ENCODE results near the gene LEFTY2.

GRCh38 chr1:225919906-225920305, 21.1 kb downstream of the LEFTY2 start:
- TF ChIP-seq, protein P1, sequence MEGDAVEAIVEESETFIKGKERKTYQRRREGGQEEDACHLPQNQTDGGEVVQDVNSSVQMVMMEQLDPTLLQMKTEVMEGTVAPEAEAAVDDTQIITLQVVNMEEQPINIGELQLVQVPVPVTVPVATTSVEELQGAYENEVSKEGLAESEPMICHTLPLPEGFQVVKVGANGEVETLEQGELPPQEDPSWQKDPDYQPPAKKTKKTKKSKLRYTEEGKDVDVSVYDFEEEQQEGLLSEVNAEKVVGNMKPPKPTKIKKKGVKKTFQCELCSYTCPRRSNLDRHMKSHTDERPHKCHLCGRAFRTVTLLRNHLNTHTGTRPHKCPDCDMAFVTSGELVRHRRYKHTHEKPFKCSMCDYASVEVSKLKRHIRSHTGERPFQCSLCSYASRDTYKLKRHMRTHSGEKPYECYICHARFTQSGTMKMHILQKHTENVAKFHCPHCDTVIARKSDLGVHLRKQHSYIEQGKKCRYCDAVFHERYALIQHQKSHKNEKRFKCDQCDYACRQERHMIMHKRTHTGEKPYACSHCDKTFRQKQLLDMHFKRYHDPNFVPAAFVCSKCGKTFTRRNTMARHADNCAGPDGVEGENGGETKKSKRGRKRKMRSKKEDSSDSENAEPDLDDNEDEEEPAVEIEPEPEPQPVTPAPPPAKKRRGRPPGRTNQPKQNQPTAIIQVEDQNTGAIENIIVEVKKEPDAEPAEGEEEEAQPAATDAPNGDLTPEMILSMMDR (conservative IDR thresholded peaks at IDR 0.05; ENCODE audit: low read depth, low read length) = no peak
- no peak for TF ChIP-seq EZH2 (IDR thresholded peaks at IDR 0.05; ENCODE audit: low read length, unreplicated experiment)

Measured in PC-3 (cell line).